CD14-positive monocyte (primary cell): ENCODE measurements around the gene NEDD4L. TPM values are rescaled to one million over a fixed set of nuclear protein-coding genes. Genes with fewer than 3 reads are reported as not detected.

Source experiments
- DNase-seq, 3 donors: peaks; one replicate each; pipeline ENCODE4 v3.0.0-alpha.2; 2011 to 2022
- H2AFZ ChIP-seq: 2 replicates; pipeline ENCODE4 v1.6.0; 2012; ENCODE audit warnings: mild to moderate bottlenecking, low read depth, low read length, inconsistent platforms; ENCODE audit not compliant: insufficient read depth, poor library complexity, severe bottlenecking
- H3K27ac ChIP-seq, 2 donors: 1 replicate in 1 of 2; 2 replicates in 1 of 2; pipeline ENCODE4 v1.5.1; 2012 to 2013; ENCODE audit warnings: low read length in 2 of 2, control low read depth in 1 of 2, inconsistent platforms in 1 of 2, low read depth in 1 of 2, mild to moderate bottlenecking in 1 of 2
- H3K27me3 ChIP-seq, 2 donors: one replicate each; pipeline versions ENCODE4 v1.6.0 to v1.6.1; 2011 to 2013; ENCODE audit warnings: low read length in 2 of 2; ENCODE audit not compliant: control insufficient read depth in 2 of 2, insufficient read depth in 2 of 2
- H3K36me3 ChIP-seq, 2 donors: replicated peaks in 1 of 2; 1 replicate in 1 of 2; 2 replicates in 1 of 2; pipeline versions ENCODE4 v1.5.1 to v1.6.1; 2012 to 2013; ENCODE audit warnings: low read length in 2 of 2, control low read depth in 1 of 2, inconsistent platforms in 1 of 2, mild to moderate bottlenecking in 1 of 2; ENCODE audit not compliant: insufficient read depth in 2 of 2, control insufficient read depth in 1 of 2
- H3K4me1 ChIP-seq, 2 donors: 1 replicate in 1 of 2; 2 replicates in 1 of 2; pipeline versions ENCODE4 v1.5.1 to v1.6.1; 2012 to 2013; ENCODE audit warnings: low read length in 2 of 2, control low read depth in 1 of 2, inconsistent platforms in 1 of 2, mild to moderate bottlenecking in 1 of 2, moderate library complexity in 1 of 2; ENCODE audit not compliant: insufficient read depth in 2 of 2, control insufficient read depth in 1 of 2
- H3K4me2 ChIP-seq: replicated peaks from 2 replicates; pipeline ENCODE3; 2012; ENCODE audit warnings: low read length, moderate library complexity, mild to moderate bottlenecking; ENCODE audit not compliant: poor library complexity, severe bottlenecking; ENCODE audit errors: extremely low read depth
- H3K4me3 ChIP-seq, 3 experiments: fragments of 200-600 bp in 1 of 3; sonication (generic) in 1 of 3; replicated peaks in 1 of 3; 1 replicate in 2 of 3; 2 replicates in 1 of 3; pipeline ENCODE4 v1.5.1; 2011 to 2013; ENCODE audit warnings: low read length in 3 of 3, mild to moderate bottlenecking in 3 of 3, control low read depth in 2 of 3, low read depth in 2 of 3, inconsistent platforms in 1 of 3, moderate library complexity in 1 of 3
- H3K79me2 ChIP-seq: 2 replicates; pipeline ENCODE4 v1.6.0; 2012; ENCODE audit warnings: mild to moderate bottlenecking, control low read depth, inconsistent platforms, low read length, moderate library complexity; ENCODE audit not compliant: insufficient read depth
- H3K9ac ChIP-seq: 2 replicates; pipeline ENCODE4 v1.6.0; 2017; ENCODE audit warnings: low read length, mild to moderate bottlenecking; ENCODE audit not compliant: insufficient read depth, poor library complexity, severe bottlenecking
- H3K9me3 ChIP-seq, 2 donors: replicated peaks in 1 of 2; 1 replicate in 1 of 2; 2 replicates in 1 of 2; pipeline versions ENCODE4 v1.5.1 to v1.6.1; 2012 to 2013; ENCODE audit warnings: low read length in 2 of 2, control low read depth in 1 of 2; ENCODE audit not compliant: control insufficient read depth in 1 of 2, insufficient read depth in 1 of 2
- H4K20me1 ChIP-seq: 2 replicates; pipeline ENCODE4 v1.6.0; 2012; ENCODE audit warnings: mild to moderate bottlenecking, low read length, control low read depth, moderate library complexity; ENCODE audit not compliant: insufficient read depth
- H3K27ac Mint-ChIP-seq, 7 donors: one replicate each; pipeline ENCODE4 v1.8.0; 2020; ENCODE audit warnings: mild to moderate bottlenecking in 7 of 7, mixed read lengths in 7 of 7, moderate library complexity in 6 of 7, inconsistent platforms in 2 of 7
- H3K27me3 Mint-ChIP-seq, 3 donors: one replicate each; pipeline ENCODE4 v1.8.0; 2021 to 2022; ENCODE audit warnings: low read depth in 3 of 3, mild to moderate bottlenecking in 3 of 3, mixed read lengths in 3 of 3, moderate library complexity in 3 of 3, inconsistent platforms in 1 of 3
- H3K36me3 Mint-ChIP-seq, 2 donors: one replicate each; pipeline ENCODE4 v1.8.0; 2020; ENCODE audit warnings: mixed read lengths in 2 of 2, inconsistent platforms in 1 of 2, mild to moderate bottlenecking in 1 of 2
- H3K4me1 Mint-ChIP-seq: one replicate; pipeline ENCODE4 v1.8.0; 2020; ENCODE audit warnings: mild to moderate bottlenecking, mixed read lengths
- H3K4me3 Mint-ChIP-seq, 2 donors: one replicate each; pipeline ENCODE4 v1.8.0; 2020; ENCODE audit warnings: mild to moderate bottlenecking in 2 of 2, mixed read lengths in 2 of 2, moderate library complexity in 1 of 2
- H3K9me3 Mint-ChIP-seq, 7 donors: one replicate each; pipeline ENCODE4 v1.8.0; 2020 to 2022; ENCODE audit warnings: mixed read lengths in 7 of 7, mild to moderate bottlenecking in 6 of 7, moderate library complexity in 6 of 7, inconsistent platforms in 2 of 7
- WGBS: methylation state at CpG from one replicate; pipeline ENCODE4 v1.1.5; 2013; ENCODE audit warnings: missing lambda C conversion rate; ENCODE audit not compliant: insufficient coverage; 5-methylcytosine and 5-hydroxymethylcytosine counted together
- intact Hi-C, 2 donors: fragments of 100-400 bp; cut with micrococcal nuclease; formaldehyde crosslinking; loops; one replicate each; pipeline versions ENCODE4 v1.15.0 to v1.15.1; 2023
- polyA plus RNA-seq, 3 donors: library from polyadenylated mRNA; depleted of rRNA in 1 of 3; unstranded in 2 of 3; stranded (reverse) in 1 of 3; fragments of 300-500 nt in 2 of 3; fragments of >200 nt in 1 of 3; fragmentation: Illumina TruSeq in 2 of 3; gene quantifications; 1 replicate in 2 of 3; 2 replicates in 1 of 3; pipeline ENCODE4 v1.2.3, GENCODE V29; 2012 to 2021
- TF ChIP-seq, protein P1 (sequence below): fragments of 200-600 bp; IDR thresholded peaks from one replicate; pipeline ENCODE4 v1.8.0; 2022; ENCODE audit warnings: antibody characterized with exemption, mild to moderate bottlenecking

The NEDD4L gene
- polyA plus RNA-seq, 3 donors = 2.5 to 5.2 (median 4.5) TPM

DNA sequence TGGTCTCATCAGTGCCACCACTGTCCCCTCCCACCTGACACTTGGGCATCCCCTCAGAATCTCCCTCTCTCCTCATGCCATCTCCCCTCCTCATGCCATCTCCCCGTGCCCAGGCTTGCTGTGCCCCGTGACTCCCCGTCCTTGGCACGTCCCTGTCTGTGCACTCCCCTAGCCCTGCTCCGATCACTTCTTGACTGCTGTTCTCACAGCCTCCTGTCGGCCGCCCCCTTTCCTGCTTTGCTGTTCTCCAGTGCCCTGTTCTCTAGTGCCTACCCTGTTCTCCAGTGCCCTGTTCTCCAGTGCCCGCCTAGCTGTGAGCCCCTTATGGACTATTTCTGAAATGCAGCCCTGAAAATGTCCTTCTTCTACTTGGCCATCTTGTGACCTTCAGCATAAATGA, 331.0 kb downstream of the NEDD4L start:
- Histone ChIP-seq H3K4me3 (no peak overlapping the region), H3K79me2 (no peaks in the 10 kb centered on the region), H3K4me2 (no peak overlapping the region), H3K9ac (no peak overlapping the region), H3K9me3 (no peaks in the 10 kb centered on the region), H3K27me3 (no peaks in the 10 kb centered on the region), H4K20me1 (no peaks in the 10 kb centered on the region), H3K4me1 (no peaks in the 10 kb centered on the region), H3K27ac (no peak overlapping the region), H3K36me3 (no peaks in the 10 kb centered on the region), H2AFZ (no peak overlapping the region)
- TF ChIP-seq, protein P1, sequence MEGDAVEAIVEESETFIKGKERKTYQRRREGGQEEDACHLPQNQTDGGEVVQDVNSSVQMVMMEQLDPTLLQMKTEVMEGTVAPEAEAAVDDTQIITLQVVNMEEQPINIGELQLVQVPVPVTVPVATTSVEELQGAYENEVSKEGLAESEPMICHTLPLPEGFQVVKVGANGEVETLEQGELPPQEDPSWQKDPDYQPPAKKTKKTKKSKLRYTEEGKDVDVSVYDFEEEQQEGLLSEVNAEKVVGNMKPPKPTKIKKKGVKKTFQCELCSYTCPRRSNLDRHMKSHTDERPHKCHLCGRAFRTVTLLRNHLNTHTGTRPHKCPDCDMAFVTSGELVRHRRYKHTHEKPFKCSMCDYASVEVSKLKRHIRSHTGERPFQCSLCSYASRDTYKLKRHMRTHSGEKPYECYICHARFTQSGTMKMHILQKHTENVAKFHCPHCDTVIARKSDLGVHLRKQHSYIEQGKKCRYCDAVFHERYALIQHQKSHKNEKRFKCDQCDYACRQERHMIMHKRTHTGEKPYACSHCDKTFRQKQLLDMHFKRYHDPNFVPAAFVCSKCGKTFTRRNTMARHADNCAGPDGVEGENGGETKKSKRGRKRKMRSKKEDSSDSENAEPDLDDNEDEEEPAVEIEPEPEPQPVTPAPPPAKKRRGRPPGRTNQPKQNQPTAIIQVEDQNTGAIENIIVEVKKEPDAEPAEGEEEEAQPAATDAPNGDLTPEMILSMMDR = no peak
- Mint-ChIP-seq H3K4me3 (no peak overlapping the region), H3K27ac (peak overlapping the region in 2 of 7 donors; percentile 8 to 27), H3K4me1 (no peaks in the 10 kb centered on the region), H3K27me3 (no peaks in the 10 kb centered on the region), H3K36me3 (peaks cover 0 to 8% of the 10 kb centered on the region in 2 donors), H3K9me3 (no peaks in the 10 kb centered on the region)
- WGBS = 96% methylated on average over 8 of the region's 8 CpGs
- intact Hi-C loops = no loop called here
- DNase-seq = no peak

DNA sequence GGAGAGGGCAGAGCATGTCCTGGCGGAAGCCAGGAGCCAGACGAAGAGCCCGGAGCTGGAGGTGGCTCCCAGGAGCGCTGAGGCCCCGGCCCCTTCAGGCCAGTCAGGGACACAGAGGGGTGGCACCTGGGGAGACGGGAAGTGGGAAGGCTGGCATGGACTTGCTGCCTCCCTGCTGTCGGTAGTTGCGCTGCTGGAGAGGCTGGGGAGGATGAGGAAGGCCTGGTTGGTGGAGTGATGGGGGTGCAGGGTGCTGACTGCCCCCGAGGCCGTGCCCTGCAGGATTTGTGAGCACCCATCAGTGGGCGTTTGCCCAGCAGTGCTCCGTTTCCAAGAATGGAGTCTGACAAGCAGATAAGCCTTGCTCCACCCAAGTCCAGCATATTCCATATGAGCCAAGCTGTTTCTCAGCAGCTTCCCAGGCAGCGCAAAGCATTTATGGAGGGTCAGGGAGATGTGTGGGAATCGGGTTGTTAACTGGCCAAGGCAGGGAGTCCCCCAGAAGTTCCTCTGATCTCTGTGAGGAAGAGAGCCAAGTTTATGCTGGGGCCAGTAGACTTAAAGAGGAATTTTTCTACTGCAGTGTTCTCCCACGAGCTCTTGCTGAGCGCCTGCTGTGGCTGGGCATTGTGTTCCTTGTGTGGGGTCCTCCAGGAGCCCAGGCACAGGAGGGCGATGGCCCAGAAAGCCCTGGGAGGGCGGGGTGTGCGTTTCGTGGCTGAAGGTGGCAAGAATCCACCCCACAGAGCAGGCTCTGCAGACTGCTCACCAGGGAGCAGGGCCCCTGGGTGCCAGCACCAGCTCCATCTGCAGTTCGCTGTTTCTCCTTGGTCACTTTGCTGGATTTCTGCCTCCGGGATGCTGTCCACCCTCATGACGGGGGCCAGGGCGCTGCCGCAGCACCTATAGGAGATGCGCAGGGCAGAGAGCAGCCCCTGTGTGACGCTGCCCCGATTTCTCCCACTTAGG, 334.7 kb downstream of the NEDD4L start:
- Histone ChIP-seq H3K36me3 (no peaks in the 10 kb centered on the region), H3K4me2 (no peak overlapping the region), H4K20me1 (no peaks in the 10 kb centered on the region), H3K9ac (no peak overlapping the region), H3K4me1 (no peaks in the 10 kb centered on the region), H3K79me2 (no peaks in the 10 kb centered on the region), H3K9me3 (no peaks in the 10 kb centered on the region), H3K27ac (no peak overlapping the region), H3K4me3 (no peak overlapping the region), H2AFZ (no peak overlapping the region), H3K27me3 (no peaks in the 10 kb centered on the region)
- DNase-seq = no peak
- Mint-ChIP-seq H3K9me3 (no peaks in the 10 kb centered on the region), H3K4me1 (no peaks in the 10 kb centered on the region), H3K27ac (peak overlapping the region in 1 of 7 donors; percentile 38), H3K36me3 (peaks cover 0 to 3% of the 10 kb centered on the region in 2 donors), H3K27me3 (no peaks in the 10 kb centered on the region), H3K4me3 (no peak overlapping the region)
- intact Hi-C loops = no loop called here
- WGBS = 96% methylated on average over 24 of the region's 28 CpGs
- TF ChIP-seq, protein P1 = no peak
